ENCODE measurements around the gene GAST. TPM values are rescaled to one million over a fixed set of nuclear protein-coding genes. Genes with fewer than 3 reads are reported as not detected.
A peak's percentile ranks its signal among the peaks of the same experiment; 100 is the strongest.

Gene GAST
- total RNA-seq, 1 experiment from 2014 or later, result 0.75 TPM

DNA sequence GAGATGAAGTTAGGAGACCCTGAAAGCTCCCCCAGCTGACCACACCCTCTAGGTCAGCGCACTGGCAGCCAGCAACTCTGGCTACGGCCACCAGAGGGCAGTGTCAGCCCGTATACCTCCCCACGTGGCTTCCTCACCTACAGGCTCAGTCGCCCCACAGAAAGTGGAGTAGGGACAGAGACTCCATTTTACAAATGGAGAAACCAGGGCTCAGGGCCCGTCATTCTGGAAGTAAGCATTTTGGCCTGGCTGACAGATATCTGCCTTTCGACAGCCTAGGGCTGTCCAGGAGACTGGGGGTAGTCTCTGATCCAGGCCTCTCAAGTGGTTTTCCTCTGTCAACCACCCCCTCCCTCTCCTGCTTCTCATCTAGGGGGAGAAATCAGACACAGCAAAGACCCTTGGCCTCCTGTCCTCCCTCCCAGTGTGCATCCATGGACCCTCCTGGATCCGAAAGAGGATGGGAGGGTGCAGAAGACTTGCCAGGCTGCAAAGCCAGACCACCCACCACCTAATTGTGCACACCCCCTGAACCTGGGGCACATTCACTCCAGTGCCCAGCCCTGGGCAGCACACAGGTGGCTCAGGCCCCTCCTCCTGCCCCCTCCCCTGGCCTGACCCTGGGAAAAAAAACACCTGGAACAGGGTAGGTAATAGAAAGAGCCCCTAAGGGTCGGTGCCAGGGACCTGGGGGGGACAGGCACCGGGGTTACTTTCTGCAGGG is 26.1 kb downstream of the GAST start:
- intact Hi-C loops (cut with micrococcal nuclease; ENCODE audit: unreplicated experiment), result loop anchor here (1.0 kb wide), 6 partner anchors 34 to 221 kb away; partner anchors contain the start of gene KLHL11
- no peak overlapping the region for H3K4me3 Mint-ChIP-seq (ENCODE audit: unreplicated experiment)

GRCh38 chr17:41738801-41739112 is 26.6 kb downstream of the GAST start:
- Mint-ChIP-seq H3K36me3 (ENCODE audit: insufficient read depth, unreplicated experiment) (peaks cover 6% of the 10 kb centered on the region), H3K27ac (ENCODE audit: unreplicated experiment) (peak overlapping the region; percentile 51), H3K27me3 (ENCODE audit: insufficient read depth, unreplicated experiment) (peaks cover 15% of the 10 kb centered on the region), H3K9me3 (ENCODE audit: unreplicated experiment) (no peaks in the 10 kb centered on the region), H3K4me3 (ENCODE audit: unreplicated experiment) (no peak overlapping the region), H3K4me1 (ENCODE audit: low read depth, unreplicated experiment) (peaks cover 26% of the 10 kb centered on the region)
- no peak overlapping the region for H3K4me3 ChIP-seq (ENCODE audit: low read depth, low read length)
- no peak for DNase-seq
- TF ChIP-seq, protein P1, sequence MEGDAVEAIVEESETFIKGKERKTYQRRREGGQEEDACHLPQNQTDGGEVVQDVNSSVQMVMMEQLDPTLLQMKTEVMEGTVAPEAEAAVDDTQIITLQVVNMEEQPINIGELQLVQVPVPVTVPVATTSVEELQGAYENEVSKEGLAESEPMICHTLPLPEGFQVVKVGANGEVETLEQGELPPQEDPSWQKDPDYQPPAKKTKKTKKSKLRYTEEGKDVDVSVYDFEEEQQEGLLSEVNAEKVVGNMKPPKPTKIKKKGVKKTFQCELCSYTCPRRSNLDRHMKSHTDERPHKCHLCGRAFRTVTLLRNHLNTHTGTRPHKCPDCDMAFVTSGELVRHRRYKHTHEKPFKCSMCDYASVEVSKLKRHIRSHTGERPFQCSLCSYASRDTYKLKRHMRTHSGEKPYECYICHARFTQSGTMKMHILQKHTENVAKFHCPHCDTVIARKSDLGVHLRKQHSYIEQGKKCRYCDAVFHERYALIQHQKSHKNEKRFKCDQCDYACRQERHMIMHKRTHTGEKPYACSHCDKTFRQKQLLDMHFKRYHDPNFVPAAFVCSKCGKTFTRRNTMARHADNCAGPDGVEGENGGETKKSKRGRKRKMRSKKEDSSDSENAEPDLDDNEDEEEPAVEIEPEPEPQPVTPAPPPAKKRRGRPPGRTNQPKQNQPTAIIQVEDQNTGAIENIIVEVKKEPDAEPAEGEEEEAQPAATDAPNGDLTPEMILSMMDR (IDR thresholded peaks at IDR 0.05; ENCODE audit: insufficient read depth in 1 of 2, low read depth in 1 of 2, low read length in 1 of 2, severe bottlenecking in 1 of 2, unreplicated experiment in 1 of 2), result no peak
- intact Hi-C loops (cut with micrococcal nuclease; ENCODE audit: unreplicated experiment), result loop anchor here (1.0 kb wide), 6 partner anchors 34 to 221 kb away; partner anchors contain the start of gene KLHL11
- BruUV-seq (replicated peaks), result no TSS peak
- CTCF ChIA-PET, result interaction anchor here (2.6 kb wide), 1 partner anchor 48 kb away, joined by 14 read pairs; the partner anchor contains the start of gene JUP
- peaks cover 31% of the 10 kb centered on the region for H3K4me1 ChIP-seq
- no peaks in the 10 kb centered on the region for H3K36me3 ChIP-seq (ENCODE audit: control insufficient read depth, insufficient read depth, low read length)
- no peaks in the 10 kb centered on the region for H3K9me3 ChIP-seq
- POLR2A ChIA-PET, result no interaction called here
- no peaks in the 10 kb centered on the region; the same call in 1 of the 2 replicates for H3K27me3 ChIP-seq (replicated peaks; ENCODE audit: control insufficient read depth, insufficient read depth, low read length)

More for the DNA sequence above, 26.1 kb downstream of the GAST start:
- TF ChIP-seq, protein P1 (IDR thresholded peaks at IDR 0.05; ENCODE audit: insufficient read depth in 1 of 2, low read depth in 1 of 2, low read length in 1 of 2, severe bottlenecking in 1 of 2, unreplicated experiment in 1 of 2), result peak; percentile 98
- Mint-ChIP-seq H3K27ac (ENCODE audit: unreplicated experiment) (peak overlapping the region; percentile 51), H3K27me3 (ENCODE audit: insufficient read depth, unreplicated experiment) (peaks cover 15% of the 10 kb centered on the region), H3K36me3 (ENCODE audit: insufficient read depth, unreplicated experiment) (peaks cover 6% of the 10 kb centered on the region), H3K9me3 (ENCODE audit: unreplicated experiment) (no peaks in the 10 kb centered on the region), H3K4me1 (ENCODE audit: low read depth, unreplicated experiment) (peaks cover 31% of the 10 kb centered on the region)
- H3K36me3 ChIP-seq (ENCODE audit: control insufficient read depth, insufficient read depth, low read length), result no peaks in the 10 kb centered on the region
- CTCF ChIA-PET, result interaction anchor here (0.6 to 2.6 kb wide), 6 partner anchors 48 to 221 kb away, joined by 3 to 14 read pairs (median 4); partner anchors contain the start of genes FKBP10 and JUP
- BruUV-seq (replicated peaks), result no TSS peak
- H3K4me3 ChIP-seq (ENCODE audit: low read depth, low read length), result no peak overlapping the region
- peaks cover 31% of the 10 kb centered on the region for H3K4me1 ChIP-seq
- DNase-seq, result peak; percentile 88 to 91
- POLR2A ChIA-PET, result interaction anchor here (0.9 to 1.0 kb wide), 3 partner anchors 48 to 74 kb away, joined by 3 to 8 read pairs (median 4); partner anchors contain the start of gene JUP
- H3K27me3 ChIP-seq (replicated peaks; ENCODE audit: control insufficient read depth, insufficient read depth, low read length), result no peaks in the 10 kb centered on the region; the same call in 1 of the 2 replicates
- no peaks in the 10 kb centered on the region for H3K9me3 ChIP-seq

DNA sequence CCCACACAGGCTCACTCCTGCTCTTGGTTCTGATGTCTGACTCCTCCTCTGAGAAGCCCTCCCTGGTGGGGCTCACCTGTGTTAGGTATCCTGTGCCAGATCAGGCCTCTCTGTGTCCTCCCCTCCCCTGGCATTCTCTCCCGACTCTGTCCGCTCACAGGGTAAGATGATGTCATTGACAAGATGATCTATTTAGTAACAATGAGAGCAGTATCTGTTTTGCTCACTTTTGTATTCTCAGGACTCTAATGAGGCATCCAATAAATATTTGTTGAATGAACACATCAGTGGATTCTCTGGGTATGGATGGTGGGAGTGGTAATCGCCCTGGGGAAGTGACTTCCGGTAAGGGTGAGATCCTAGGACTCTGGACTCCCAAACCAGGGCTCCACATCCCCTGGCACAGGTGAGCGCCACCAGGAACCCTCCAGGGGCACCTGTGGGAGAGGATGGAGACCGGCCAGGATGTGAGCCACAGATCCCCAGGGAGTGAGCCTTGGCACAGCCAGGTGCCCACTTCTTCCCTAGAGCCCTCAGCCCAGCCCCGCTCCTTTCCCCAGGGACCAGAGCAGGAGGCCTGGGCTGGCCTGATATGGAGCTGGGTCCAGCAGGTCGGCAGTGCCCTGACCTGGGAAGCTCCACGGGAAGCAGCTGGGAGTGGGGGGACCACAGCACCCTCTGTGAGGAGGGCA is 27.7 kb downstream of the GAST start:
- no peak for DNase-seq
- BruUV-seq (replicated peaks), result no TSS peak
- ChIA-PET POLR2A (interaction anchor here (0.6 to 1.2 kb wide), 2 partner anchors 47 to 61 kb away, joined by 4 to 5 read pairs; partner anchors contain the start of gene JUP), CTCF (interaction anchor here (0.6 to 1.5 kb wide), 2 partner anchors 61 to 73 kb away, joined by 3 to 4 read pairs; partner anchors contain the start of gene FKBP10)
- Histone ChIP-seq H3K4me3 (ENCODE audit: low read depth, low read length) (no peak overlapping the region), H3K9me3 (no peaks in the 10 kb centered on the region), H3K4me1 (peaks cover 28% of the 10 kb centered on the region), H3K36me3 (ENCODE audit: control insufficient read depth, insufficient read depth, low read length) (no peaks in the 10 kb centered on the region), H3K27me3 (replicated peaks; ENCODE audit: control insufficient read depth, insufficient read depth, low read length) (no peaks in the 10 kb centered on the region; the same call in 1 of the 2 replicates)
- intact Hi-C loops (cut with micrococcal nuclease; ENCODE audit: unreplicated experiment), result no loop called here
- TF ChIP-seq, protein P1 (IDR thresholded peaks at IDR 0.05; ENCODE audit: insufficient read depth in 1 of 2, low read depth in 1 of 2, low read length in 1 of 2, severe bottlenecking in 1 of 2, unreplicated experiment in 1 of 2), result no peak
- Mint-ChIP-seq H3K4me3 (ENCODE audit: unreplicated experiment) (no peak overlapping the region), H3K27me3 (ENCODE audit: insufficient read depth, unreplicated experiment) (peaks cover 15% of the 10 kb centered on the region), H3K4me1 (ENCODE audit: low read depth, unreplicated experiment) (peaks cover 26% of the 10 kb centered on the region), H3K36me3 (ENCODE audit: insufficient read depth, unreplicated experiment) (peaks cover 6% of the 10 kb centered on the region), H3K9me3 (ENCODE audit: unreplicated experiment) (no peaks in the 10 kb centered on the region), H3K27ac (ENCODE audit: unreplicated experiment) (peak overlapping the region; percentile 39)

All from Caco-2 (cell line).